PC-9 (cell line): ENCODE results near the gene CAP2.
"Not testable (repeated sequence)": the region's sequence is repeated elsewhere in the genome, so short reads cannot be mapped to it uniquely, and the experiment has no call there.

Experiments
- CTCF ChIP-seq: fragments of 200-600 bp; sonication (generic); conservative IDR thresholded peaks from 2 replicates; pipeline ENCODE4 v1.6.1; 2017; ENCODE audit warnings: mixed run types, antibody characterized with exemption, mild to moderate bottlenecking, moderate library complexity
- EZH2 ChIP-seq: fragments of 200-600 bp; sonication (generic); IDR thresholded peaks from 2 replicates; pipeline ENCODE4 v1.8.0; 2017; ENCODE audit warnings: antibody characterized with exemption, low read depth

GRCh38 chr6:17414395-17414794 lies 21.0 kb downstream of the CAP2 start:
- TF ChIP-seq CTCF, EZH2: not testable (repeated sequence)
